B cell (primary cell): Measurements from ENCODE around the gene MOB3B. TPM values are rescaled to one million over a fixed set of nuclear protein-coding genes. Genes with fewer than 3 reads are reported as not detected.

Experiments used
- ATAC-seq: fragments of 200-7000 bp; cut with Tn5 transposase; one replicate; pipeline ENCODE4 v1.10.0; 2021; ENCODE audit warnings: low read depth, mild to moderate bottlenecking, moderate number of reproducible peaks, moderate library complexity
- CTCF ChIA-PET: fragments of 350-600 bp; sonication (Branson Sonifier 250); formaldehyde crosslinking; loops from one replicate; lab custom pipeline; 2021; ENCODE audit warnings: antibody characterized with exemption, inconsistent platforms; lab: Charles Lee
- POLR2A ChIA-PET: fragments of 350-600 bp; sonication (Branson Sonifier 250); formaldehyde crosslinking; loops from one replicate; lab custom pipeline; 2021; ENCODE audit warnings: antibody characterized with exemption; lab: Charles Lee
- DNase-seq: peaks from one replicate; pipeline ENCODE4 v3.0.0; 2013
- H2AFZ ChIP-seq: 2 replicates; pipeline ENCODE4 v1.6.1; 2012; ENCODE audit warnings: mild to moderate bottlenecking, low read depth, low read length; ENCODE audit not compliant: insufficient read depth, poor library complexity, severe bottlenecking
- H3K27ac ChIP-seq, 2 donors: 1 replicate in 1 of 2; 2 replicates in 1 of 2; pipeline ENCODE4 v1.5.1; 2012 to 2013; ENCODE audit warnings: low read length in 2 of 2, mild to moderate bottlenecking in 2 of 2, moderate library complexity in 1 of 2
- H3K27me3 ChIP-seq, 4 experiments: fragments of 200-600 bp in 1 of 4; sonication (generic) in 1 of 4; replicated peaks in 1 of 4; 1 replicate in 2 of 4; 2 replicates in 2 of 4; pipeline versions ENCODE4 v1.6.1 to v1.7.0; 2013 to 2016; ENCODE audit warnings: low read length in 3 of 4, mild to moderate bottlenecking in 2 of 4, mixed read lengths in 1 of 4, moderate library complexity in 1 of 4; ENCODE audit not compliant: insufficient read depth in 4 of 4, control insufficient read depth in 3 of 4; ENCODE audit errors: control extremely low read depth in 1 of 4
- H3K36me3 ChIP-seq, 2 experiments: replicated peaks in 1 of 2; 1 replicate in 1 of 2; 2 replicates in 1 of 2; pipeline versions ENCODE4 v1.6.1 to v1.7.1; 2013; ENCODE audit warnings: low read length in 1 of 2; ENCODE audit not compliant: insufficient read depth in 2 of 2, control insufficient read depth in 1 of 2; ENCODE audit errors: control extremely low read depth in 1 of 2, extremely low read depth in 1 of 2
- H3K4me1 ChIP-seq, 2 donors: fragments of 200-600 bp in 1 of 2; sonication (generic) in 1 of 2; 1 replicate in 1 of 2; 2 replicates in 1 of 2; pipeline versions ENCODE4 v1.5.1 to v1.6.1; 2013 to 2017; ENCODE audit warnings: low read length in 2 of 2; ENCODE audit not compliant: control insufficient read depth in 2 of 2, insufficient read depth in 2 of 2
- H3K4me2 ChIP-seq: replicated peaks from 2 replicates; pipeline ENCODE3; 2012; ENCODE audit warnings: mild to moderate bottlenecking, low read depth, low read length; ENCODE audit not compliant: poor library complexity, severe bottlenecking
- H3K4me3 ChIP-seq, 5 experiments: fragments of 200-600 bp in 1 of 5; sonication (generic) in 1 of 5; 1 replicate in 3 of 5; 2 replicates in 2 of 5; pipeline versions ENCODE4 v1.5.1 to v1.7.0; 2011 to 2016; ENCODE audit warnings: low read length in 4 of 5, mild to moderate bottlenecking in 4 of 5, low read depth in 2 of 5, control low read depth in 1 of 5, moderate library complexity in 1 of 5; ENCODE audit not compliant: insufficient read depth in 1 of 5; ENCODE audit errors: control extremely low read depth in 1 of 5, extremely low read depth in 1 of 5
- H3K79me2 ChIP-seq: fragments of 200-600 bp; sonication (generic); one replicate; pipeline ENCODE4 v1.6.0; 2016; ENCODE audit warnings: low read length; ENCODE audit not compliant: control insufficient read depth, insufficient read depth
- H3K9ac ChIP-seq: fragments of 200-600 bp; sonication (generic); 2 replicates; pipeline ENCODE4 v1.6.1; 2017; ENCODE audit warnings: mild to moderate bottlenecking, low read length, moderate library complexity
- H3K9me3 ChIP-seq, 3 donors: one replicate each; pipeline versions ENCODE4 v1.6.1 to v1.7.1; 2013; ENCODE audit warnings: low read length in 2 of 3; ENCODE audit not compliant: control insufficient read depth in 2 of 3, insufficient read depth in 1 of 3; ENCODE audit errors: control extremely low read depth in 1 of 3
- H4K20me1 ChIP-seq: 2 replicates; pipeline ENCODE4 v1.6.0; 2012; ENCODE audit warnings: mild to moderate bottlenecking, low read length; ENCODE audit not compliant: insufficient read depth, control insufficient read depth, poor library complexity, severe bottlenecking
- H3K27ac Mint-ChIP-seq: one replicate; pipeline ENCODE4 v1.8.0; 2021; ENCODE audit warnings: mixed read lengths
- H3K27me3 Mint-ChIP-seq: one replicate; pipeline ENCODE4 v1.8.0; 2021; ENCODE audit warnings: mixed read lengths
- H3K4me1 Mint-ChIP-seq: one replicate; pipeline ENCODE4 v1.8.0; 2021; ENCODE audit warnings: mixed read lengths
- H3K4me3 Mint-ChIP-seq: one replicate; pipeline ENCODE4 v1.8.0; 2021; ENCODE audit warnings: mixed read lengths
- H3K9me3 Mint-ChIP-seq: one replicate; pipeline ENCODE4 v1.8.0; 2022; ENCODE audit warnings: mixed read lengths; ENCODE audit not compliant: insufficient read depth
- EZH2 ChIP-seq: IDR thresholded peaks from 2 replicates; pipeline ENCODE4 v1.6.1; 2012; ENCODE audit warnings: borderline replicate concordance, low read depth, mild to moderate bottlenecking, moderate library complexity, low read length; ENCODE audit not compliant: insufficient read depth, poor library complexity, severe bottlenecking
- WGBS: methylation state at CpG from one replicate; pipeline ENCODE4 v1.1.5; 2013; ENCODE audit warnings: missing lambda C conversion rate; ENCODE audit not compliant: insufficient coverage; 5-methylcytosine and 5-hydroxymethylcytosine counted together
- intact Hi-C: fragments of 100-400 bp; cut with micrococcal nuclease; formaldehyde crosslinking; loops from one replicate; pipeline ENCODE4 v1.10.0; 2022
- polyA plus RNA-seq: library from polyadenylated mRNA; depleted of rRNA; stranded (reverse); fragments of >200 nt; gene quantifications from 2 replicates; pipeline ENCODE4 v1.2.3, GENCODE V29; 2012
- total RNA-seq, 2 donors: library from RNA; stranded (reverse); fragments of 120-200 nt in 1 of 2; gene quantifications; 1 replicate in 1 of 2; 2 replicates in 1 of 2; pipeline versions ENCODE4 v1.2.3 to v1.2.4, GENCODE V29; 2013 to 2022
- TF ChIP-seq, protein P1 (sequence below): fragments of 200-600 bp; IDR thresholded peaks from one replicate; pipeline ENCODE4 v1.8.0; 2022; ENCODE audit warnings: antibody characterized with exemption, mild to moderate bottlenecking

The MOB3B gene
- total and polyA plus RNA-seq, 2 donors (not counting 1 experiment from before 2014, with no cell fraction given): 7.3 to 7.9 TPM

DNA sequence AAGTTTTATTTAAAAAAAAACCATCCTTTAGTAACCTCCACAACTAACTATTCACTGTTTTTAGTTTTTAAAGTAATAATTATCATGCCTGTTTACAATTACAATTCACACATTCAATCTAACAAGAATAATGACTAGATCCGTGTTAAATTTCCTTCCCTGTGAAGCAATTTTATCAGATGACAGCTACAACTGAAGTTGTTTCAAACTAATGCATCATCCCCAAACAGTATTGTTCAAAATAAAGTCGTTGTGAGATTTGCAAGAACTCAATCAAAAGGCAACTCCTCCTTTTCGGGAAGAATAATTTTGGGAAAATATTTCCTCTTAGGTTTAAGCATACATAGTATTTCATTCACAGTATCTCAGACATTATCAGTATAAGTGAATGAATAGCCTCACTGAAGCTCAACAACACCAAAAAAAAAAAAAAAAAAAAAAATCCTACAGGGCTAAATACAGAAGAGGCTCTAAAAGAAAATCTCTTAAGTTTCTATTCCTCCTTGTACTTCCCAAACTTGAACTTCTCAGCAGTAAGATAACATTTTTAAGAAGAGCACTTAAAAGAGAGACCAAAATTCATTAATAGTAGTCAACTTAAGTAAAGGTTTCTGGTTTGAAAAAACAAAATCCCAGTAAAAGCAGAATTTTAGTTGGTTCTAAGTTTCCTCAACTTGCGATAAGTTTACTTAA lies 34.3 kb upstream of the MOB3B start:
- H3K4me1 Mint-ChIP-seq: peaks cover 21% of the 10 kb centered on the region
- H3K4me3 Mint-ChIP-seq: peak overlapping the region; percentile 7
- no peaks in the 10 kb centered on the region for H3K9me3 ChIP-seq
- DNase-seq (peak; percentile 35), ATAC-seq (peak; percentile 24)
- WGBS: 67% methylated on average over 1 of the region's 4 CpGs
- TF ChIP-seq EZH2: no peak
- TF ChIP-seq, protein P1, sequence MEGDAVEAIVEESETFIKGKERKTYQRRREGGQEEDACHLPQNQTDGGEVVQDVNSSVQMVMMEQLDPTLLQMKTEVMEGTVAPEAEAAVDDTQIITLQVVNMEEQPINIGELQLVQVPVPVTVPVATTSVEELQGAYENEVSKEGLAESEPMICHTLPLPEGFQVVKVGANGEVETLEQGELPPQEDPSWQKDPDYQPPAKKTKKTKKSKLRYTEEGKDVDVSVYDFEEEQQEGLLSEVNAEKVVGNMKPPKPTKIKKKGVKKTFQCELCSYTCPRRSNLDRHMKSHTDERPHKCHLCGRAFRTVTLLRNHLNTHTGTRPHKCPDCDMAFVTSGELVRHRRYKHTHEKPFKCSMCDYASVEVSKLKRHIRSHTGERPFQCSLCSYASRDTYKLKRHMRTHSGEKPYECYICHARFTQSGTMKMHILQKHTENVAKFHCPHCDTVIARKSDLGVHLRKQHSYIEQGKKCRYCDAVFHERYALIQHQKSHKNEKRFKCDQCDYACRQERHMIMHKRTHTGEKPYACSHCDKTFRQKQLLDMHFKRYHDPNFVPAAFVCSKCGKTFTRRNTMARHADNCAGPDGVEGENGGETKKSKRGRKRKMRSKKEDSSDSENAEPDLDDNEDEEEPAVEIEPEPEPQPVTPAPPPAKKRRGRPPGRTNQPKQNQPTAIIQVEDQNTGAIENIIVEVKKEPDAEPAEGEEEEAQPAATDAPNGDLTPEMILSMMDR: no peak
- H3K27me3 ChIP-seq: no peaks in the 10 kb centered on the region
- ChIA-PET POLR2A (interaction anchor here (0.6 kb wide), 2 partner anchors 140 to 230 kb away, joined by 3 to 4 read pairs; no protein-coding TSS in a partner anchor), CTCF (interaction anchor here (1.0 to 2.6 kb wide), 2 partner anchors 9 to 231 kb away, joined by 4 to 9 read pairs; partner anchors contain the start of gene C9orf72)
- peak overlapping the region; percentile 27 to 71 for H3K27ac ChIP-seq
- H3K27ac Mint-ChIP-seq: peak overlapping the region; percentile 18
- H3K27me3 Mint-ChIP-seq: no peaks in the 10 kb centered on the region
- H3K9me3 Mint-ChIP-seq: no peaks in the 10 kb centered on the region
- intact Hi-C loops: no loop called here
- no peak overlapping the region for H3K4me3 ChIP-seq
- peak overlapping the region; percentile 22 for H3K9ac ChIP-seq
- H2AFZ ChIP-seq: no peak overlapping the region
- peaks cover 20 to 24% of the 10 kb centered on the region in 2 donors for H3K4me1 ChIP-seq
- peak overlapping the region; percentile 47 for H3K4me2 ChIP-seq
- peaks cover 0 to 25% of the 10 kb centered on the region in 2 experiments for H3K36me3 ChIP-seq
- peaks cover 28% of the 10 kb centered on the region for H3K79me2 ChIP-seq
- no peaks in the 10 kb centered on the region for H4K20me1 ChIP-seq

DNA sequence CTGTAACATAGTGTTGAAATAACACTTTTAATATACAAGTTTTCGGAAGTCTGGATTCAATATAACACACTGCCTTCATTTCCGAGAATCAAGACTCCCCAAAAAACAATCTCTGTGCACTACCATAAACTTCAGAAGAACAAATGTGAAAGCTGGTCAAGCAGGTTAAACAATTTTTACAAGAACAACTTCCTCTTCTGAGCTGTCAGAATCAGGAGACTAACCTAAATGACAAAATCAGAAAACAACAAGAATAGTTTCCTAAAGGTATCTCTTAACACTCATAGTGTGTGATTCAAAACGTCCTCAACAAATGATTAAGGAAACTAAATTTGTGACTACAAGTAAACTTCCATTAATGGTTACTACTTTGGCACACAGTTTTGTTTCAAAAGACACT lies 32.1 kb upstream of the MOB3B start:
- ChIA-PET CTCF (interaction anchor here (1.0 to 1.2 kb wide), 2 partner anchors 14 to 228 kb away, joined by 4 to 6 read pairs; no protein-coding TSS in a partner anchor), POLR2A (no interaction called here)
- 68% methylated on average over 2 of the region's 3 CpGs for WGBS
- DNase-seq (no peak), ATAC-seq (no peak)
- intact Hi-C loops: no loop called here
- peaks cover under 1 to 33% of the 10 kb centered on the region in 2 experiments for H3K36me3 ChIP-seq
- Mint-ChIP-seq H3K27ac (peak overlapping the region; percentile 0), H3K27me3 (no peaks in the 10 kb centered on the region), H3K4me3 (no peak overlapping the region), H3K9me3 (no peaks in the 10 kb centered on the region), H3K4me1 (peaks cover 21% of the 10 kb centered on the region)
- no peak overlapping the region for H3K9ac ChIP-seq
- no peak overlapping the region for H3K27ac ChIP-seq
- H2AFZ ChIP-seq: no peak overlapping the region
- no peaks in the 10 kb centered on the region for H3K9me3 ChIP-seq
- peaks cover 6% of the 10 kb centered on the region for H3K79me2 ChIP-seq
- H3K27me3 ChIP-seq: no peaks in the 10 kb centered on the region
- no peak overlapping the region for H3K4me2 ChIP-seq
- no peak overlapping the region for H3K4me3 ChIP-seq
- peaks cover 20 to 24% of the 10 kb centered on the region in 2 donors for H3K4me1 ChIP-seq
- H4K20me1 ChIP-seq: no peaks in the 10 kb centered on the region
- no peak for TF ChIP-seq EZH2
- TF ChIP-seq, protein P1: no peak
